HCT116 (cell line): ENCODE data around the gene KRT85. TPM values are rescaled to one million over a fixed set of nuclear protein-coding genes. Genes with fewer than 3 reads are reported as not detected.

Source experiments
- ATAC-seq: fragments of 200-7000 bp; cut with Tn5 transposase; 2 replicates; pipeline ENCODE4 v1.9.1; 2020; ENCODE audit warnings: mild to moderate bottlenecking, moderate library complexity
- BruUV-seq: library from RNA; stranded (reverse); fragments of 400-500 nt; replicated peaks from 2 replicates; lab custom pipeline; 2021; lab: Mats Ljungman, UMichigan
- CTCF ChIA-PET: fragments of 300-600 bp; sonication (Branson Sonifier 250); formaldehyde crosslinking; loops from one replicate; lab custom pipeline; 2021; ENCODE audit warnings: antibody characterized with exemption; lab: Charles Lee
- POLR2A ChIA-PET: fragments of 300-600, 350-600 bp; sonication (Branson Sonifier 250); formaldehyde crosslinking; loops from one replicate; lab custom pipeline; 2021; ENCODE audit warnings: antibody characterized with exemption; lab: Charles Lee
- RAD21 ChIA-PET, 2 experiments: fragments of 300-600 bp; sonication (Branson Sonifier 250); formaldehyde crosslinking; loops; one replicate each; lab custom pipeline; 2023; ENCODE audit warnings: low total read pairs in 2 of 2; ENCODE audit not compliant: uncharacterized antibody in 2 of 2, unreplicated experiment in 2 of 2, low non-redundant PET in 1 of 2; lab: Charles Lee
- DNase-seq: peaks from one replicate; pipeline ENCODE4 v3.0.0-alpha.2; 2010; ENCODE audit warnings: low read depth, low spot score
- H2AFZ ChIP-seq: fragments of 200-600 bp; shearing (Covaris generic), sonication (generic); 2 replicates; pipeline ENCODE4 v1.6.1; 2017; ENCODE audit warnings: low read depth, mixed run types, mixed read lengths, antibody characterized with exemption, low read length; ENCODE audit not compliant: poor library complexity, severe bottlenecking
- H3K27ac ChIP-seq: 2 replicates; pipeline ENCODE4 v1.5.1; 2012; ENCODE audit warnings: low read depth, low read length
- H3K27me3 ChIP-seq: fragments of 200-600 bp; sonication (generic); 2 replicates; pipeline ENCODE4 v1.6.1; 2016; ENCODE audit warnings: mixed run types, low read length, mixed read lengths; ENCODE audit not compliant: insufficient read depth
- H3K36me3 ChIP-seq, 2 experiments: fragments of 200-500 bp in 1 of 2; fragments of 200-600 bp in 1 of 2; sonication (Bioruptor generic) in 1 of 2; sonication (generic) in 1 of 2; 2 replicates each; pipeline versions ENCODE4 v1.5.1 to v1.6.1; 2014 to 2016; ENCODE audit warnings: low read length in 2 of 2, inconsistent platforms in 1 of 2, mixed read lengths in 1 of 2, mixed run types in 1 of 2; ENCODE audit not compliant: insufficient read depth in 2 of 2, control insufficient read depth in 1 of 2
- H3K4me1 ChIP-seq, 2 experiments: fragments of 200-600 bp in 1 of 2; sonication (generic) in 1 of 2; 2 replicates each; pipeline versions ENCODE4 v1.5.1 to v1.6.1; 2012 to 2017; ENCODE audit warnings: low read length in 2 of 2, inconsistent platforms in 1 of 2, mild to moderate bottlenecking in 1 of 2, mixed read lengths in 1 of 2, mixed run types in 1 of 2, moderate library complexity in 1 of 2; ENCODE audit not compliant: insufficient read depth in 2 of 2, control insufficient read depth in 1 of 2
- H3K4me2 ChIP-seq: fragments of 200-600 bp; sonication (generic); 2 replicates; pipeline ENCODE4 v1.6.1; 2017; ENCODE audit warnings: mixed run types, low read length, mixed read lengths
- H3K4me3 ChIP-seq, 2 experiments: fragments of 200-600 bp in 1 of 2; sonication (generic) in 1 of 2; replicated peaks in 1 of 2; 2 replicates each; pipeline ENCODE4 v1.5.1; 2011 to 2016; ENCODE audit warnings: low read length in 2 of 2, control low read depth in 1 of 2, low read depth in 1 of 2, mild to moderate bottlenecking in 1 of 2, mixed read lengths in 1 of 2, mixed run types in 1 of 2
- H3K79me2 ChIP-seq: fragments of 200-600 bp; sonication (generic); 2 replicates; pipeline ENCODE4 v1.6.1; 2017; ENCODE audit warnings: mild to moderate bottlenecking, mixed run types, low read length, moderate library complexity, mixed read lengths; ENCODE audit not compliant: insufficient read depth
- H3K9ac ChIP-seq: fragments of 200-600 bp; sonication (generic); 2 replicates; pipeline ENCODE4 v1.6.1; 2016; ENCODE audit warnings: low read length, mixed read lengths
- H3K9me2 ChIP-seq: fragments of 200-600 bp; sonication (generic), shearing (Covaris generic); 2 replicates; pipeline ENCODE4 v1.6.1; 2017; ENCODE audit warnings: mixed run types, mild to moderate bottlenecking, moderate library complexity; ENCODE audit not compliant: insufficient read depth
- H3K9me3 ChIP-seq, 2 experiments: fragments of 200-500 bp in 1 of 2; fragments of 200-600 bp in 1 of 2; sonication (Bioruptor generic) in 1 of 2; sonication (generic) in 1 of 2; 2 replicates each; pipeline ENCODE4 v1.6.1; 2014 to 2017; ENCODE audit warnings: low read length in 2 of 2, mixed read lengths in 2 of 2, inconsistent platforms in 1 of 2, low read depth in 1 of 2, mild to moderate bottlenecking in 1 of 2, mixed run types in 1 of 2, moderate library complexity in 1 of 2; ENCODE audit not compliant: control insufficient read depth in 1 of 2, insufficient read depth in 1 of 2
- H4K20me1 ChIP-seq: fragments of 200-600 bp; sonication (generic), shearing (Covaris generic); 2 replicates; pipeline ENCODE4 v1.6.1; 2017; ENCODE audit warnings: mixed run types, mild to moderate bottlenecking, moderate library complexity; ENCODE audit not compliant: insufficient read depth
- CBX3 ChIP-seq: IDR thresholded peaks from 2 replicates; pipeline ENCODE4 v1.6.1; 2012; ENCODE audit warnings: low read depth
- CTCF ChIP-seq, 3 experiments: fragments of 200-600 bp in 1 of 3; sonication (generic) in 1 of 3; IDR thresholded peaks in 2 of 3; conservative IDR thresholded peaks in 1 of 3; 2 replicates each; pipeline ENCODE4 v1.5.1; 2012 to 2017; ENCODE audit warnings: low read depth in 2 of 3, low read length in 2 of 3, antibody characterized with exemption in 1 of 3, borderline replicate concordance in 1 of 3, control low read depth in 1 of 3, mild to moderate bottlenecking in 1 of 3, mixed read lengths in 1 of 3, mixed run types in 1 of 3, moderate library complexity in 1 of 3; ENCODE audit not compliant: insufficient read depth in 1 of 3
- ELF1 ChIP-seq: IDR thresholded peaks from 2 replicates; pipeline ENCODE4 v1.6.1; 2012; ENCODE audit warnings: low read depth, borderline replicate concordance
- EZH2 ChIP-seq: fragments of 200-600 bp; sonication (generic); IDR thresholded peaks from 2 replicates; pipeline ENCODE4 v1.6.1; 2017; ENCODE audit warnings: antibody characterized with exemption, mixed run types
- EZH2phosphoT487 ChIP-seq: fragments of 200-600 bp; IDR thresholded peaks from 2 replicates; pipeline ENCODE4 v1.6.1; 2018; ENCODE audit warnings: antibody characterized with exemption, borderline replicate concordance
- POLR2A ChIP-seq: IDR thresholded peaks from 2 replicates; pipeline ENCODE4 v1.7.0; 2011; ENCODE audit warnings: borderline replicate concordance; ENCODE audit not compliant: insufficient read depth, insufficient read length; ENCODE audit errors: extremely low read depth
- RAD21 ChIP-seq: IDR thresholded peaks from 2 replicates; pipeline ENCODE4 v1.6.1; 2012; ENCODE audit warnings: low read depth, mild to moderate bottlenecking
- REST ChIP-seq: IDR thresholded peaks from 2 replicates; pipeline ENCODE4 v1.6.1; 2012; ENCODE audit warnings: low read depth
- SP1 ChIP-seq: IDR thresholded peaks from 2 replicates; pipeline ENCODE4 v1.6.1; 2012; ENCODE audit warnings: low read depth
- YY1 ChIP-seq: IDR thresholded peaks from 2 replicates; pipeline ENCODE4 v1.6.1; 2011; ENCODE audit warnings: low read length, low read depth, moderate library complexity, mild to moderate bottlenecking; ENCODE audit not compliant: insufficient replicate concordance; ENCODE audit errors: extremely low read depth
- ZBTB33 ChIP-seq: IDR thresholded peaks from 2 replicates; pipeline ENCODE4 v1.6.1; 2011; ENCODE audit warnings: mild to moderate bottlenecking, low read length, moderate library complexity; ENCODE audit not compliant: insufficient replicate concordance; ENCODE audit errors: extremely low read depth
- ZFX ChIP-seq: fragments of 450-650 bp; IDR thresholded peaks from 2 replicates; pipeline ENCODE4 v1.6.1; 2017
- ZNF274 ChIP-seq: fragments of 200-500 bp; sonication (Bioruptor generic); IDR thresholded peaks from 2 replicates; pipeline ENCODE4 v1.6.1; 2014; ENCODE audit warnings: mild to moderate bottlenecking, low read depth, low read length, inconsistent platforms
- intact Hi-C: fragments of 100-400 bp; cut with micrococcal nuclease; formaldehyde crosslinking; loops from 2 replicates; pipeline ENCODE4 v1.10.0; 2022
- total RNA-seq: library from RNA; stranded (reverse); gene quantifications from one replicate; pipeline ENCODE4 v1.2.1, GENCODE V29; 2021; ENCODE audit not compliant: unreplicated experiment

The KRT85 gene
- total RNA-seq, 1 experiment from 2014 or later, result not detected

- TF ChIP-seq REST, result no peak
- TF ChIP-seq YY1, result no peak
- TF ChIP-seq SP1, result no peak
These were observed 35.4 kb downstream of the KRT85 start (continued) for GRCh38 chr12:52331833-52332232.

- Histone ChIP-seq H3K4me3 (no peak overlapping the region), H3K4me2 (no peak overlapping the region), H3K27ac (no peak overlapping the region), H3K27me3 (no peaks in the 10 kb centered on the region), H2AFZ (no peak overlapping the region), H3K4me1 (peaks cover 0 to 15% of the 10 kb centered on the region in 2 experiments; a peak in 2 of 4 replicates), H3K36me3 (no peaks in the 10 kb centered on the region), H3K9me2 (no peaks in the 10 kb centered on the region), H4K20me1 (no peaks in the 10 kb centered on the region), H3K9ac (no peak overlapping the region), H3K79me2 (no peaks in the 10 kb centered on the region), H3K9me3 (no peaks in the 10 kb centered on the region)
- intact Hi-C loops, result no loop called here
- DNase-seq, result no peak
- RAD21 ChIA-PET, result no interaction called here
- BruUV-seq, result no TSS peak
- ATAC-seq, result no peak
- CTCF ChIA-PET, result interaction anchor here (1.0 to 1.5 kb wide), 3 partner anchors 15 to 548 kb away, joined by 3 to 5 read pairs (median 3); no protein-coding TSS in a partner anchor
- POLR2A ChIA-PET, result interaction anchor here (0.6 to 1.2 kb wide), 2 partner anchors 51 to 93 kb away, joined by 3 to 5 read pairs; no protein-coding TSS in a partner anchor
- TF ChIP-seq EZH2, result no peak
- TF ChIP-seq CTCF (IDR thresholded peaks at IDR 0.05 in 2 of 3, conservative IDR thresholded peaks at IDR 0.05 in 1 of 3; ENCODE audit: borderline replicate concordance in 1 of 3, insufficient read depth in 1 of 3, low read depth in 2 of 3, low read length in 2 of 3), result no peak
- TF ChIP-seq ZBTB33, result no peak
- no peak for TF ChIP-seq EZH2phosphoT487
- no peak for TF ChIP-seq RAD21
- TF ChIP-seq POLR2A, result no peak
- TF ChIP-seq CBX3, result no peak
- TF ChIP-seq REST, result no peak
- TF ChIP-seq ELF1, result no peak
- TF ChIP-seq ZNF274, result no peak
- TF ChIP-seq ZFX, result no peak
These were observed 36.2 kb downstream of the KRT85 start for GRCh38 chr12:52331039-52331438.
